Spleen (tissue), 7 donors: ENCODE results near the gene PLCB2.

Experiments used
- POLR2A ChIP-seq, 3 donors: fragments of 450-650 bp; IDR thresholded peaks; one replicate each; pipeline ENCODE4 v1.5.1; 2017; ENCODE audit warnings: antibody characterized with exemption in 3 of 3, mild to moderate bottlenecking in 1 of 3
- POLR2AphosphoS5 ChIP-seq, 3 donors: sonication (generic); formaldehyde crosslinking; IDR thresholded peaks; one replicate each; pipeline ENCODE4 v1.5.1; 2017; ENCODE audit warnings: antibody characterized with exemption in 3 of 3
- TF ChIP-seq, protein P1 (sequence below), 11 experiments: fragments of 200-600 bp in 7 of 11; fragments of 450-650 bp in 4 of 11; sonication (generic) in 4 of 11; IDR thresholded peaks in 8 of 11; conservative IDR thresholded peaks in 3 of 11; 1 replicate in 7 of 11; 2 replicates in 4 of 11; pipeline versions ENCODE4 v1.4.0 to v1.8.0; 2016 to 2021; ENCODE audit warnings: antibody characterized with exemption in 11 of 11, inconsistent platforms in 4 of 11, mild to moderate bottlenecking in 1 of 11
- donor health status: DM: no; HTN: no; CAD: no; lungs with moderate emphysema.
- donor health status: DM: no; HTN: no; CAD: no.
- donor health status: DM: no; HTN: no; CAD: no.

GRCh38 chr15:40287505-40287904 is 20.2 kb downstream of the PLCB2 start:
- TF ChIP-seq POLR2A (IDR thresholded peaks at IDR 0.05) = no peak
- TF ChIP-seq, protein P1, sequence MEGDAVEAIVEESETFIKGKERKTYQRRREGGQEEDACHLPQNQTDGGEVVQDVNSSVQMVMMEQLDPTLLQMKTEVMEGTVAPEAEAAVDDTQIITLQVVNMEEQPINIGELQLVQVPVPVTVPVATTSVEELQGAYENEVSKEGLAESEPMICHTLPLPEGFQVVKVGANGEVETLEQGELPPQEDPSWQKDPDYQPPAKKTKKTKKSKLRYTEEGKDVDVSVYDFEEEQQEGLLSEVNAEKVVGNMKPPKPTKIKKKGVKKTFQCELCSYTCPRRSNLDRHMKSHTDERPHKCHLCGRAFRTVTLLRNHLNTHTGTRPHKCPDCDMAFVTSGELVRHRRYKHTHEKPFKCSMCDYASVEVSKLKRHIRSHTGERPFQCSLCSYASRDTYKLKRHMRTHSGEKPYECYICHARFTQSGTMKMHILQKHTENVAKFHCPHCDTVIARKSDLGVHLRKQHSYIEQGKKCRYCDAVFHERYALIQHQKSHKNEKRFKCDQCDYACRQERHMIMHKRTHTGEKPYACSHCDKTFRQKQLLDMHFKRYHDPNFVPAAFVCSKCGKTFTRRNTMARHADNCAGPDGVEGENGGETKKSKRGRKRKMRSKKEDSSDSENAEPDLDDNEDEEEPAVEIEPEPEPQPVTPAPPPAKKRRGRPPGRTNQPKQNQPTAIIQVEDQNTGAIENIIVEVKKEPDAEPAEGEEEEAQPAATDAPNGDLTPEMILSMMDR (IDR thresholded peaks at IDR 0.05 in 8 of 11, conservative IDR thresholded peaks at IDR 0.05 in 3 of 11) = no peak
- TF ChIP-seq POLR2AphosphoS5 (IDR thresholded peaks at IDR 0.05) = no peak
